RWPE2 (cell line): ENCODE results near the gene CHST1.

ENCODE experiments used
- ATAC-seq: fragments of 200-7000 bp; cut with Tn5 transposase; 3 replicates; pipeline ENCODE4 v1.9.1; 2021; ENCODE audit warnings: low read depth
- DNase-seq: peaks from one replicate; pipeline ENCODE4 v3.0.0-alpha.2; 2020; ENCODE audit warnings: low spot score
- H3K27ac ChIP-seq: fragments of 450-650 bp; 2 replicates; pipeline ENCODE4 v1.5.1; 2017; ENCODE audit warnings: mild to moderate bottlenecking; ENCODE audit not compliant: poor library complexity, severe bottlenecking
- H3K27me3 ChIP-seq: fragments of 250-450 bp; sonication (Bioruptor Pico); 2 replicates; pipeline ENCODE4 v1.5.1; 2021; ENCODE audit warnings: mild to moderate bottlenecking, moderate library complexity; ENCODE audit not compliant: insufficient read depth, poor library complexity, severe bottlenecking
- H3K36me3 ChIP-seq: fragments of 250-450 bp; sonication (Bioruptor Pico); 2 replicates; pipeline ENCODE4 v1.5.1; 2020; ENCODE audit warnings: low read depth, mild to moderate bottlenecking, moderate library complexity
- H3K4me1 ChIP-seq: fragments of 250-450 bp; sonication (Bioruptor Pico); 2 replicates; pipeline ENCODE4 v1.5.1; 2021; ENCODE audit warnings: mild to moderate bottlenecking, moderate library complexity; ENCODE audit not compliant: insufficient read depth, poor library complexity, severe bottlenecking
- H3K4me3 ChIP-seq: fragments of 250-450 bp; sonication (Bioruptor Pico); 2 replicates; pipeline ENCODE4 v1.5.1; 2021; ENCODE audit warnings: mild to moderate bottlenecking, moderate library complexity; ENCODE audit not compliant: severe bottlenecking
- H3K9me3 ChIP-seq: fragments of 250-450 bp; sonication (Bioruptor Pico); 2 replicates; pipeline ENCODE4 v1.5.1; 2021; ENCODE audit warnings: mild to moderate bottlenecking, moderate library complexity; ENCODE audit not compliant: severe bottlenecking
- CTCF ChIP-seq: fragments of 450-650 bp; IDR thresholded peaks from one replicate; pipeline ENCODE4 v1.5.1; 2017; ENCODE audit warnings: mild to moderate bottlenecking, moderate library complexity; ENCODE audit not compliant: poor library complexity, severe bottlenecking

CHST1 gene

DNA sequence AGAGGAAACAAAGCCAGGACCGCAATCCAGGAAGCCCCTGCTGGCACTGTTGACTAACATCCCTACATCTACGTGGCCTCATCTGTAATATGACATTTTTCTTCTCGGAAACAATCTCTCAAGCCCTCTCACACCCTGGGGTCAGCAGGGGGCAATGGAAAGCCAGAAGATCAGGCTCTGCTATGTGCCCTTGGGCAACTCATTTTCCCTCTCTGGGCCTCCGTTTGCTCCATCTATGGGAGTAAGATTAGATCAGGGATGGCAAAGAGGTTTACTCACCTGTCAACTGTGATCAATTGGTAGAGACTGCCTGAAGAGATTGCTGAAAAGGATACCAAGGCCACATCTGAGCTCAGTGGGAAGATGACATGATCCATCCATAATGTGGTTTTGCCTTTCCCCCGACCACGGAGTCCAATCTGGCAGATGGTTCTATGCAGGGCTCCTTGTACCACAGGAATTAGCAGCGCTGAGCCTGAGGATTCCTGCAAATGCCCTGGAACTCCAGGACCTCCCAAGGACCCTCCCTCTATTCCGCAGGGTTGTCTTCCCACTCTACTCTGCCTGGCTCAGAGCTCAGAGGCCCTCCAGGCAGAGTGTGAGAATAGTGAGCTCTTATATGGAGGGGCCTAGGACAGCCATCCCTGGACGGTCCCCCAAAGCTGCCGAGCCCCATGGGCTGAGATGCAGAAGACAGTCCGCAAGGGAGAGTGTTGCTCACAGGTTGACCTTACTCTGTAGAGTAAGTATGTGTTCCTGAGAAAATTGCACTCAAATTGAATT lies 66.1 kb downstream of the CHST1 start:
- H3K27ac ChIP-seq = no peak overlapping the region
- H3K36me3 ChIP-seq = no peaks in the 10 kb centered on the region
- no peaks in the 10 kb centered on the region for H3K4me1 ChIP-seq
- ATAC-seq = no peak
- no peaks in the 10 kb centered on the region for H3K27me3 ChIP-seq
- no peaks in the 10 kb centered on the region for H3K9me3 ChIP-seq
- TF ChIP-seq CTCF = no peak
- no peak for DNase-seq
- no peak overlapping the region for H3K4me3 ChIP-seq
